Stimulated activated CD8-positive, alpha-beta memory T cell treated with anti-CD3 and anti-CD28 coated beads, Interleukin-2, amount 100 ng/mL, for 1 hour (primary cell): ENCODE results near the gene OR5AR1.
"Not testable (repeated sequence)": the region's sequence is repeated elsewhere in the genome, so short reads cannot be mapped to it uniquely, and the experiment has no call there.

Source experiments
- DNase-seq, 2 donors: peaks; one replicate each; pipeline ENCODE4 v3.0.0-alpha.2; 2020; ENCODE audit warnings: low read depth in 2 of 2

Gene OR5AR1

GRCh38 chr11:56663386-56663785, at the start of gene OR5AR1:
OR5AR1 (plus strand) TSS chr11:56663686; CDS start chr11:56663686, 0 bp downstream.
- no peak for DNase-seq

GRCh38 chr11:56624661-56625110, 38.8 kb upstream of the OR5AR1 start:
- DNase-seq, result no peak

- DNase-seq, result no peak
Observed at GRCh38 chr11:56625946-56626345, 37.5 kb upstream of the OR5AR1 start.

DNA sequence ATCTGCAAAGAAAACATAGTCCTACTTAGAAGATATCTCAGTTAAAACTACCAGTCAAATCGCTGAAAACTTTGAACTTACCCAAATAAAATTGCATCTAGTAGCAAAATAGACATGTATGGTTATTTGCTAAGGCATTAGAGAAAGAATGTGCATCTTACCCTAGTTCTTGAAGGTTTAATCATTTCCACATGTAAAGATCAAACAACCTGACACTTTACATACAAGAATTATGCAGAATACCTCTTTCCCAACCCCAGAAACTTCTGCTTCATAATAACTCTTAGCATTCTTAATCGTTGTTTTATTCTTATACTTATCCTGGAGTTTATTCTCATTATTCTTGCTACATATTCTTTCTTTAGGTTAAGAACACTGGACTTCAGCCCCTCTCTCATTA, 31.2 kb upstream of the OR5AR1 start:
- no peak for DNase-seq

GRCh38 chr11:56636861-56637260, 26.6 kb upstream of the OR5AR1 start:
- DNase-seq, result no peak

GRCh38 chr11:56637500-56637899, 26.0 kb upstream of the OR5AR1 start:
- DNase-seq, result no peak

- DNase-seq, result no peak
Observed at GRCh38 chr11:56642339-56642738, 21.1 kb upstream of the OR5AR1 start, which contains the start of gene OR5AP2. OR5AP2 (minus strand) TSS chr11:56642439; CDS start chr11:56642439, 0 bp downstream.

DNA sequence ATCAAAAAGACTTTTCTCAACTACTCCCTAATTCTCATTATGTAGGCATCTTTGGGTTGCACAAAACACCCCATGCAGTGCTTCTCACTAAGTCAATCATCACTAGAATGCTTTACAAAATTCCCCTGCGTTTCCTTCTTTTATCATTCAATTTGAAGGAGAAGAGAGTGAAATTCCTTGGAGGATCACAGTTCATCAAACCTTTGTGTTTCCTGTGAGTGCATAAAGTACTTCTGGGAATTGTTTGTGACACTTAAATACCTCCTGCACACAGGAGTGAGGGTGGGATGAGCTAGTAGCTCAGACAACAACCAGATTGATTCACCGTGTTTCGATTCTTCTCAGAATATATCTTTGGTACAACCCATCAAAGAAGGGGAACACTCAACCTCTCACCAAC, 3.7 kb upstream of the OR5AR1 start:
- DNase-seq, result no peak

DNA sequence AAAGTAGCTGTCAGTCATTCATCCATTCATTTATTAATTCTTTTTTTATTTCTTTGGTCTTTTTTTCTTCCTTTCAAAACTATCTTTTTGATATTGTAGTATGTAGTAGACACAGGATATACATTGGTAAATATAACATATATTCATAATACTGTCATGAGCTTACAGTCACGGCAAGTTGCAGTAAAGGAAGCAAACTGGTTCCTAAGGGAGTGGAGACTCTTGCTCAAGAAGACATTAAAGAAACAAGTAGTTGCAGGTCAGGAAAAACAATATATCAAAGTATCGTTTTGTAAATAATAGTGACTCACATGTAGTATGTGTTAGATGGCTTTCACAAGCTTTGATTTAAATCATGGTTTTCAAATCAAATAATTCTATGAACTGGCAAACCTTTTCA, 7.5 kb downstream of the OR5AR1 start:
- DNase-seq, result no peak

- no peak for DNase-seq
Observed at GRCh38 chr11:56688554-56689100, 25.1 kb downstream of the OR5AR1 start.

GRCh38 chr11:56691179-56691578, 27.7 kb downstream of the OR5AR1 start:
- not testable (repeated sequence) for DNase-seq

DNA sequence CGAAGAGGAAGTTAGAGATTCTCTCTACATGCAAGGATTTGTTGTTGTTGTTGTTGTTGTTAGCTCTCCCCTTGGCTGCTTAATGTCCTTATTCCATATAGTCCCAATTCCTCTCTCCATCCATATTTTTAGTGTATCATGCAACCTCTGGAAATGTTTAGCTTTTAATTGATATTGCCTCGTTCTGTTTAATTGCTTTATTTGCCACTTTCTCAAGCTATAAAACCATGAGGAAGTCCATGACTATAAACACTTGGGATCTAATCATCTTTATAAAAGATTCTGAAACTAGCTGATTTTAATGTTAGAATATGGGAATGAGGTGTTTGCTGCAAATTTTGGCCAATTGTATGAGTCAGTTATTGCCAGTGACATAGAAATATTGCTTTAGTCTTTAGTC, 29.9 kb downstream of the OR5AR1 start:
- DNase-seq, result no peak

GRCh38 chr11:56698795-56699194, 35.3 kb downstream of the OR5AR1 start, which contains the start of gene OR9G1:
OR9G1 (plus strand) TSS chr11:56699095; CDS start chr11:56700388, 1,293 bp downstream.
- DNase-seq, result no peak

- no peak for DNase-seq
Observed at GRCh38 chr11:56700242-56700913, 36.9 kb downstream of the OR5AR1 start.

DNA sequence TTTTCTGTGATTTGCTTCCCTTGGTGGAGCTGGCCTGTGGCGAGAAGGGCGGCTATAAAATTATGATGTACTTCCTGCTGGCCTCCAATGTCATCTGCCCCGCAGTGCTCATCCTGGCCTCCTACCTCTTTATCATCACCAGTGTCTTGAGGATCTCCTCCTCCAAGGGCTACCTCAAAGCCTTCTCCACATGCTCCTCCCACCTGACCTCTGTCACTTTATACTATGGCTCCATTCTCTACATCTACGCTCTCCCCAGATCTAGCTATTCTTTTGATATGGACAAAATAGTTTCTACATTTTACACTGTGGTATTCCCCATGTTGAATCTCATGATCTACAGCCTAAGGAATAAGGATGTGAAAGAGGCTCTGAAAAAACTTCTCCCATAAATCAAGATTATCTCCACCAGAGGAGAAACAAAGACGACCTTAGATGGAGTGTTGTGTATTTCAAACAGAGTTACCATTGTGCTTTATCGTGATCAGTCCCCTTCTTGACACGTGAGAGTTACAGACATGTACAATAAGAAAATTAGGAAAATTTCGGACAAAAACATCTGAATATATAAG, 37.5 kb downstream of the OR5AR1 start:
- no peak for DNase-seq

GRCh38 chr11:56705784-56706396, 42.4 kb downstream of the OR5AR1 start:
- no peak for DNase-seq

GRCh38 chr11:56706486-56706885, 43.0 kb downstream of the OR5AR1 start:
- DNase-seq, result no peak

DNA sequence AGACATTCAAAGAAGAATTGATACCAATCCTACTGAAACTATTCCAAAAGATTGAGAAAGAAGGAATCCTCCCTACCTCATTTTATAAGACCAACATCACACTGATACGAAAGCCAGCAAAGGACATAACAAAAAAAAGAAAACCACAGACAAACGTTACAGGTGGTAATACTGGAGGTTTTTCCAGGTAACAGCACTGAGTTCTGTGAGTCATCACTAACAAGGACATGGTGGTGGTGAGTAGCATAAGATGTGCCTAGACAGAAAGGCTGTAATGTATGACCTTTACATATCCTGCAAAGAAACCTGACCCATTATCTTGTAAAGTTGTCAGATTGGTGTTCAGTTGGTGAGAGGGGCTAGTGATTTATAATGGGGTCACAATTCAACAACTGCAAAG, 50.7 kb downstream of the OR5AR1 start:
- DNase-seq, result no peak
